WTC11 (cell line): ENCODE results near the gene GABRQ. TPM values are rescaled to one million over a fixed set of nuclear protein-coding genes. Genes with fewer than 3 reads are reported as not detected.

ENCODE experiments used
- ATAC-seq: fragments of 200-7000 bp; cut with Tn5 transposase; 2 replicates; pipeline ENCODE4 v1.10.0; 2021; ENCODE audit warnings: mild to moderate bottlenecking, moderate library complexity
- Bru-seq: library from RNA; stranded (reverse); fragments of 400-500 nt; gene quantifications from one replicate; lab custom pipeline; 2021; lab: Mats Ljungman, UMichigan
- CTCF ChIA-PET: fragments of 300-600 bp; sonication (Branson Sonifier 250); formaldehyde crosslinking; loops from one replicate; lab custom pipeline; 2021; ENCODE audit warnings: antibody characterized with exemption; lab: Charles Lee
- POLR2A ChIA-PET: fragments of 350-600 bp; sonication (Branson Sonifier 250); formaldehyde crosslinking; loops from one replicate; lab custom pipeline; 2021; ENCODE audit warnings: antibody characterized with exemption; lab: Charles Lee
- DNase-seq: peaks from one replicate; pipeline ENCODE4 v3.0.0; 2021; ENCODE audit warnings: low spot score
- H3K27ac Mint-ChIP-seq: 2 replicates; pipeline ENCODE4 v1.8.0; 2021; ENCODE audit warnings: mixed read lengths
- H3K27me3 Mint-ChIP-seq: 2 replicates; pipeline ENCODE4 v1.8.0; 2021; ENCODE audit warnings: low read depth, mild to moderate bottlenecking, moderate library complexity, mixed read lengths
- H3K36me3 Mint-ChIP-seq: 2 replicates; pipeline ENCODE4 v1.8.0; 2021; ENCODE audit warnings: mixed read lengths
- H3K4me1 Mint-ChIP-seq: 2 replicates; pipeline ENCODE4 v1.8.0; 2022; ENCODE audit warnings: mixed read lengths
- H3K4me3 Mint-ChIP-seq: 2 replicates; pipeline ENCODE4 v1.8.0; 2021; ENCODE audit warnings: mild to moderate bottlenecking, moderate library complexity, mixed read lengths
- H3K9me3 Mint-ChIP-seq: 2 replicates; pipeline ENCODE4 v1.8.0; 2021; ENCODE audit warnings: mixed read lengths
- IRF2 ChIP-seq: sonication (generic); formaldehyde crosslinking; IDR thresholded peaks from 2 replicates; pipeline ENCODE4 v1.8.0; 2022; ENCODE audit warnings: low read depth, missing genetic modification reagents, borderline replicate concordance
- MXD4 ChIP-seq: fragments of 250-450 bp; sonication (Bioruptor Pico); IDR thresholded peaks from 2 replicates; pipeline ENCODE4 v1.8.0; 2021; ENCODE audit warnings: mild to moderate bottlenecking, moderate library complexity, borderline replicate concordance
- NFE2L1 ChIP-seq: sonication (generic); formaldehyde crosslinking; IDR thresholded peaks from 2 replicates; pipeline ENCODE4 v1.8.1; 2023; ENCODE audit warnings: missing genetic modification reagents
- PRRX2 ChIP-seq: fragments of 250-450 bp; sonication (Bioruptor Pico); IDR thresholded peaks from 2 replicates; pipeline ENCODE4 v1.8.0; 2021; ENCODE audit warnings: mild to moderate bottlenecking
- RELA ChIP-seq: sonication (generic); formaldehyde crosslinking; IDR thresholded peaks from 2 replicates; pipeline ENCODE4 v1.8.1; 2022; ENCODE audit warnings: missing genetic modification reagents, mild to moderate bottlenecking, borderline replicate concordance
- SMAD4 ChIP-seq: sonication (generic); formaldehyde crosslinking; IDR thresholded peaks from 2 replicates; pipeline ENCODE4 v1.8.0; 2022; ENCODE audit warnings: mild to moderate bottlenecking, missing genetic modification reagents
- SP1 ChIP-seq: sonication (generic); formaldehyde crosslinking; conservative IDR thresholded peaks from 2 replicates; pipeline ENCODE4 v1.8.1; 2022; ENCODE audit warnings: missing genetic modification reagents
- ZBTB21 ChIP-seq: sonication (generic); formaldehyde crosslinking; IDR thresholded peaks from 2 replicates; pipeline ENCODE4 v1.8.1; 2023; ENCODE audit warnings: mild to moderate bottlenecking, missing genetic modification reagents, borderline replicate concordance
- ZNF263 ChIP-seq: sonication (generic); formaldehyde crosslinking; IDR thresholded peaks from 2 replicates; pipeline ENCODE4 v1.8.1; 2022; ENCODE audit warnings: low read depth, mild to moderate bottlenecking, moderate library complexity, missing genetic modification reagents
- ZNF416 ChIP-seq: fragments of 250-450 bp; sonication (Bioruptor Pico); IDR thresholded peaks from 2 replicates; pipeline ENCODE4 v1.9.0; 2021; ENCODE audit warnings: mild to moderate bottlenecking, inconsistent platforms
- ZNF423 ChIP-seq: fragments of 250-450 bp; sonication (Bioruptor Pico); IDR thresholded peaks from 2 replicates; pipeline ENCODE4 v2.1.2; 2022; ENCODE audit warnings: mild to moderate bottlenecking, moderate library complexity
- long read RNA-seq, 3 experiments: library from RNA in 1 of 3; library from capped mRNA in 1 of 3; library from polyadenylated mRNA in 1 of 3; unstranded in 2 of 3; stranded (forward) in 1 of 3; transcript quantifications; one replicate each; pipeline ENCODE4 v2.0.0, GENCODE V29; 2021
- total RNA-seq: library from RNA; stranded (reverse); gene quantifications from 3 replicates; pipeline ENCODE4 v1.2.3, GENCODE V29; 2021
- TF ChIP-seq, protein P1 (sequence below): fragments of 250-450 bp; sonication (Bioruptor Pico); conservative IDR thresholded peaks from 2 replicates; pipeline ENCODE4 v1.9.0; 2021; ENCODE audit warnings: mild to moderate bottlenecking
- TF ChIP-seq, protein P2 (sequence below): sonication (generic); formaldehyde crosslinking; IDR thresholded peaks from 2 replicates; pipeline ENCODE4 v1.8.0; 2022; ENCODE audit warnings: mild to moderate bottlenecking, missing genetic modification reagents
- TF ChIP-seq, protein P3 (sequence below): sonication (generic); formaldehyde crosslinking; IDR thresholded peaks from 2 replicates; pipeline ENCODE4 v1.8.1; 2022; ENCODE audit warnings: low read depth, missing genetic modification reagents, borderline replicate concordance
- TF ChIP-seq, protein P4 (sequence below): sonication (generic); formaldehyde crosslinking; IDR thresholded peaks from 2 replicates; pipeline ENCODE4 v1.8.0; 2023; ENCODE audit warnings: missing genetic modification reagents, mild to moderate bottlenecking, borderline replicate concordance
- TF ChIP-seq, protein P5 (sequence below): fragments of 250-450 bp; sonication (Bioruptor Pico); IDR thresholded peaks from 2 replicates; pipeline ENCODE4 v2.1.2; 2022; ENCODE audit warnings: mild to moderate bottlenecking, moderate library complexity
- TF ChIP-seq, protein P6 (sequence below): fragments of 200-600 bp; IDR thresholded peaks from 2 replicates; pipeline ENCODE4 v1.8.0; 2022; ENCODE audit warnings: antibody characterized with exemption
- TF ChIP-seq, protein P7 (sequence below): sonication (generic); formaldehyde crosslinking; IDR thresholded peaks from 2 replicates; pipeline ENCODE4 v1.8.1; 2023; ENCODE audit warnings: mild to moderate bottlenecking, missing genetic modification reagents, moderate library complexity

GABRQ gene
- total RNA-seq (8.6 to 9.1 TPM (median 8.8 TPM) in 3 replicates), Bru-seq, nascent RNA (percentile 72 among the genes with signal in this experiment)
- long read RNA-seq, experiment 1, full-length matches to known transcripts: 8 of 42 reads
- long read RNA-seq, experiment 1, partial matches to known transcripts: 27 of 42 reads
- long read RNA-seq, experiment 1, other reads (novel, unspliced or antisense): 7 of 42 reads
- long read RNA-seq, experiment 2, partial matches to known transcripts: 2 of 13 reads
- long read RNA-seq, experiment 2, other reads (novel, unspliced or antisense): 11 of 13 reads
- long read RNA-seq, experiment 3: 0 reads

DNA sequence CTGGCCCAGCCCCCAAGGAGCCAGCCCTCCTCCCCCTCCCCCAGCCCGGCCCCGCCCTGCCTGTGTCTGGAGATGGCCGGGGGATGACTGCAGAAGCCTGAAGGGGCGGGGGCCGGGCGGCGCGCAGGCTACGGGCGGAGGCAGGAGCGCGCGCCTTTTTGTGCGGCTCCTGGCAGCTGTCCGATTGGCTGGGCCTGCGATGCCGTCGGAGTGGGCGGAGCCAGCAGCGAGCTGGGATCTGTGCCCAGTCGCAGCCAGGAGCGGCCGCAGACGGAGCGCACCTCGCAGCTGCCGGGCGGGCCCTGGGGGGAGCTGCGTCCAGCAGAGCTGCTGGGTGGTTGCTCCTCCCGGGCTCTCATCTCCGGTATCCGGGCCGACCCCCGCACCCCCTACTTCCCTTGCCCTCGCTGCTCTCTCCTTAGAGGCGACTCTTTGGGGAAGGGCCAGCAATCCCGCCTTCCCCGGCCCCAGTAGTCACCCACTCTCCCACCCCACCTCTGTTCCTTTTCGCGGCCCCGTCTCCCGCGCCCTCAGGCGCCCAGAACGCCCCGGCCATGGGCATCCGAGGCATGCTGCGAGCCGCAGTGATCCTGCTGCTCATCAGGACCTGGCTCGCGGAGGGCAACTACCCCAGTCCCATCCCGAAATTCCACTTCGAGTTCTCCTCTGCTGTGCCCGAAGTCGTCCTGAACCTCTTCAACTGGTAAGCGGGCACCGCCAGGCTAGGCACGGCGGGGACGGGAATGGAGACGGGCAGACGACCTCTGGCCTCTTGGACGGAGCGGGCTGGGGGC, at the start of gene GABRQ:
GABRQ (plus strand) TSS at position 247 of the 794 bp plus-strand sequence; CDS start at position 555, 308 bp downstream.
- peak; percentile 84 for ATAC-seq
- H3K9me3 Mint-ChIP-seq: no peaks in the 10 kb centered on the region
- CTCF ChIA-PET: interaction anchor here (0.7 to 4.0 kb wide), 3 partner anchors 35 to 923 kb away, joined by 3 to 22 read pairs (median 3); no protein-coding TSS in a partner anchor
- TF ChIP-seq, protein P1, sequence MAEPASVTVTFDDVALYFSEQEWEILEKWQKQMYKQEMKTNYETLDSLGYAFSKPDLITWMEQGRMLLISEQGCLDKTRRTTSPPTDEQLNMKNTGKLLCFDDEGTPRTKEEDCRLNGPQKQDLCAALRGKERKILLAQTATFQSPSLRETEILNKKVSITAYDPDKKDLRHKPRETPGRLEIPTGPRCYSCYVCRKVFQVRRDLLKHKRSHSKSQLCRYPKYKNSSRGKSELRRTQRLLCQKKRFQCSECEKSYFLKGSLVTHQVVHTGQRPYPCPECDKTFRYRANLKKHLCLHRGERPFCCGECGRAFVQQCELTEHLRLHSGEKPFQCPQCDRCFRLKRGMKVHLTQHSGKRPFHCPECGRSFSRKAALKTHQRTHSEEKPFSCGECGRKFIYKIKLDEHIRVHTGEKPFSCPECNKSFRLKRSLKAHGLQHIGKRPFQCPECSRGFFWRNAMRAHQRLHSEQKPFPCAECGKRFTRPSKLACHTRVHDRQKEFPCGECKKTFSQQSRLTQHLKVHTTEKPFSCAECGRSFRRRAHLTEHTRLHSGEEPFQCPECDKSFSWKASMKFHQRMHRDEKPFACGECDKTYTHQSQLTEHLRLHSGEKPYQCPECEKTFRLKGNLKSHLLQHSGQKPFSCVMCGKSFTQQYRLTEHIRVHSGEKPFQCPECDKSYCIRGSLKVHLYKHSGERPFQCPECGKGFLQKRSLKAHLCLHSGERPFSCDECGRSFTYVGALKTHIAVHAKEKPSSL (CRISPR knock-in tag): no peak
- TF ChIP-seq, protein P2, sequence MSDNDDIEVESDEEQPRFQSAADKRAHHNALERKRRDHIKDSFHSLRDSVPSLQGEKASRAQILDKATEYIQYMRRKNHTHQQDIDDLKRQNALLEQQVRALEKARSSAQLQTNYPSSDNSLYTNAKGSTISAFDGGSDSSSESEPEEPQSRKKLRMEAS (CRISPR knock-in tag): peak; percentile 27; the same call in 1 of the 2 replicates
- peak; percentile 58; the same call in 1 of the 2 replicates for TF ChIP-seq SP1 (CRISPR knock-in tag)
- TF ChIP-seq, all 79 proteins: peak for 2
- H3K27ac Mint-ChIP-seq: no peak within 1 kb of the TSS
- peak within 1 kb of the TSS; percentile 84 for H3K4me3 Mint-ChIP-seq
- peak; percentile 90 for DNase-seq
- H3K4me1 Mint-ChIP-seq: peaks cover 50% of the 10 kb centered on the region
- H3K27me3 Mint-ChIP-seq: peaks cover 21% of the 10 kb centered on the region
- POLR2A ChIA-PET: no interaction called here
- H3K36me3 Mint-ChIP-seq: no peaks in the 10 kb centered on the region

DNA sequence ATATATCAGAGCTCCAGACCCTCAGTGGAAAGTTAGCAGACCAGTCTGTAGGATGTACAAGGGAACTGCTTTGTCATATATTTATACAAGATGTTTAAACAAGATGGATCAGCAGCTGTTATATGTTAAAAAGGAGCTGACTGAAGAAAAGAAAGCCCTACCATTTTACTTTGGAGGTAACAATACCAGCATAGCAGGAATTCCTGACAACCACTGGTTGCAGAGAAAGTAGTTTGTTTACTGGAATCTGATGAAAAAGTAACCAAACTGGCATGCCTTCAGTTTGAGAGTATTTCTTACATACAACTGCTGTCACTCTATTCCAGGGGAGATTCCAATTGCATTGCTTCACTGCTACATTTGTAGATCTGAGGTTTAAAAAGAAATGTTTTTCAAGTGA, 49.5 kb upstream of the GABRQ start:
- peaks cover 12% of the 10 kb centered on the region for H3K9me3 Mint-ChIP-seq
- no peak for DNase-seq
- H3K4me3 Mint-ChIP-seq: no peak overlapping the region
- H3K27ac Mint-ChIP-seq: no peak overlapping the region
- peaks cover 3% of the 10 kb centered on the region; the same call in 1 of the 2 replicates for H3K36me3 Mint-ChIP-seq
- POLR2A ChIA-PET: no interaction called here
- CTCF ChIA-PET: no interaction called here
- no peaks in the 10 kb centered on the region; the same call in 1 of the 2 replicates for H3K27me3 Mint-ChIP-seq
- H3K4me1 Mint-ChIP-seq: no peaks in the 10 kb centered on the region
- no peak for ATAC-seq
- TF ChIP-seq, protein P3, sequence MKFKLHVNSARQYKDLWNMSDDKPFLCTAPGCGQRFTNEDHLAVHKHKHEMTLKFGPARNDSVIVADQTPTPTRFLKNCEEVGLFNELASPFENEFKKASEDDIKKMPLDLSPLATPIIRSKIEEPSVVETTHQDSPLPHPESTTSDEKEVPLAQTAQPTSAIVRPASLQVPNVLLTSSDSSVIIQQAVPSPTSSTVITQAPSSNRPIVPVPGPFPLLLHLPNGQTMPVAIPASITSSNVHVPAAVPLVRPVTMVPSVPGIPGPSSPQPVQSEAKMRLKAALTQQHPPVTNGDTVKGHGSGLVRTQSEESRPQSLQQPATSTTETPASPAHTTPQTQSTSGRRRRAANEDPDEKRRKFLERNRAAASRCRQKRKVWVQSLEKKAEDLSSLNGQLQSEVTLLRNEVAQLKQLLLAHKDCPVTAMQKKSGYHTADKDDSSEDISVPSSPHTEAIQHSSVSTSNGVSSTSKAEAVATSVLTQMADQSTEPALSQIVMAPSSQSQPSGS (CRISPR knock-in tag): no peak
- TF ChIP-seq IRF2: no peak
- TF ChIP-seq NFE2L1 (CRISPR knock-in tag): no peak
- TF ChIP-seq, protein P4, sequence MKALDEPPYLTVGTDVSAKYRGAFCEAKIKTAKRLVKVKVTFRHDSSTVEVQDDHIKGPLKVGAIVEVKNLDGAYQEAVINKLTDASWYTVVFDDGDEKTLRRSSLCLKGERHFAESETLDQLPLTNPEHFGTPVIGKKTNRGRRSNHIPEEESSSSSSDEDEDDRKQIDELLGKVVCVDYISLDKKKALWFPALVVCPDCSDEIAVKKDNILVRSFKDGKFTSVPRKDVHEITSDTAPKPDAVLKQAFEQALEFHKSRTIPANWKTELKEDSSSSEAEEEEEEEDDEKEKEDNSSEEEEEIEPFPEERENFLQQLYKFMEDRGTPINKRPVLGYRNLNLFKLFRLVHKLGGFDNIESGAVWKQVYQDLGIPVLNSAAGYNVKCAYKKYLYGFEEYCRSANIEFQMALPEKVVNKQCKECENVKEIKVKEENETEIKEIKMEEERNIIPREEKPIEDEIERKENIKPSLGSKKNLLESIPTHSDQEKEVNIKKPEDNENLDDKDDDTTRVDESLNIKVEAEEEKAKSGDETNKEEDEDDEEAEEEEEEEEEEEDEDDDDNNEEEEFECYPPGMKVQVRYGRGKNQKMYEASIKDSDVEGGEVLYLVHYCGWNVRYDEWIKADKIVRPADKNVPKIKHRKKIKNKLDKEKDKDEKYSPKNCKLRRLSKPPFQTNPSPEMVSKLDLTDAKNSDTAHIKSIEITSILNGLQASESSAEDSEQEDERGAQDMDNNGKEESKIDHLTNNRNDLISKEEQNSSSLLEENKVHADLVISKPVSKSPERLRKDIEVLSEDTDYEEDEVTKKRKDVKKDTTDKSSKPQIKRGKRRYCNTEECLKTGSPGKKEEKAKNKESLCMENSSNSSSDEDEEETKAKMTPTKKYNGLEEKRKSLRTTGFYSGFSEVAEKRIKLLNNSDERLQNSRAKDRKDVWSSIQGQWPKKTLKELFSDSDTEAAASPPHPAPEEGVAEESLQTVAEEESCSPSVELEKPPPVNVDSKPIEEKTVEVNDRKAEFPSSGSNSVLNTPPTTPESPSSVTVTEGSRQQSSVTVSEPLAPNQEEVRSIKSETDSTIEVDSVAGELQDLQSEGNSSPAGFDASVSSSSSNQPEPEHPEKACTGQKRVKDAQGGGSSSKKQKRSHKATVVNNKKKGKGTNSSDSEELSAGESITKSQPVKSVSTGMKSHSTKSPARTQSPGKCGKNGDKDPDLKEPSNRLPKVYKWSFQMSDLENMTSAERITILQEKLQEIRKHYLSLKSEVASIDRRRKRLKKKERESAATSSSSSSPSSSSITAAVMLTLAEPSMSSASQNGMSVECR: no peak
- no peak for TF ChIP-seq PRRX2 (CRISPR knock-in tag)
- TF ChIP-seq, protein P5, sequence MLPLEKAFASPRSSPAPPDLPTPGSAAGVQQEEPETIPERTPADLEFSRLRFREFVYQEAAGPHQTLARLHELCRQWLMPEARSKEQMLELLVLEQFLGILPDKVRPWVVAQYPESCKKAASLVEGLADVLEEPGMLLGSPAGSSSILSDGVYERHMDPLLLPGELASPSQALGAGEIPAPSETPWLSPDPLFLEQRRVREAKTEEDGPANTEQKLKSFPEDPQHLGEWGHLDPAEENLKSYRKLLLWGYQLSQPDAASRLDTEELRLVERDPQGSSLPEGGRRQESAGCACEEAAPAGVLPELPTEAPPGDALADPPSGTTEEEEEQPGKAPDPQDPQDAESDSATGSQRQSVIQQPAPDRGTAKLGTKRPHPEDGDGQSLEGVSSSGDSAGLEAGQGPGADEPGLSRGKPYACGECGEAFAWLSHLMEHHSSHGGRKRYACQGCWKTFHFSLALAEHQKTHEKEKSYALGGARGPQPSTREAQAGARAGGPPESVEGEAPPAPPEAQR: no peak
- TF ChIP-seq, protein P6, sequence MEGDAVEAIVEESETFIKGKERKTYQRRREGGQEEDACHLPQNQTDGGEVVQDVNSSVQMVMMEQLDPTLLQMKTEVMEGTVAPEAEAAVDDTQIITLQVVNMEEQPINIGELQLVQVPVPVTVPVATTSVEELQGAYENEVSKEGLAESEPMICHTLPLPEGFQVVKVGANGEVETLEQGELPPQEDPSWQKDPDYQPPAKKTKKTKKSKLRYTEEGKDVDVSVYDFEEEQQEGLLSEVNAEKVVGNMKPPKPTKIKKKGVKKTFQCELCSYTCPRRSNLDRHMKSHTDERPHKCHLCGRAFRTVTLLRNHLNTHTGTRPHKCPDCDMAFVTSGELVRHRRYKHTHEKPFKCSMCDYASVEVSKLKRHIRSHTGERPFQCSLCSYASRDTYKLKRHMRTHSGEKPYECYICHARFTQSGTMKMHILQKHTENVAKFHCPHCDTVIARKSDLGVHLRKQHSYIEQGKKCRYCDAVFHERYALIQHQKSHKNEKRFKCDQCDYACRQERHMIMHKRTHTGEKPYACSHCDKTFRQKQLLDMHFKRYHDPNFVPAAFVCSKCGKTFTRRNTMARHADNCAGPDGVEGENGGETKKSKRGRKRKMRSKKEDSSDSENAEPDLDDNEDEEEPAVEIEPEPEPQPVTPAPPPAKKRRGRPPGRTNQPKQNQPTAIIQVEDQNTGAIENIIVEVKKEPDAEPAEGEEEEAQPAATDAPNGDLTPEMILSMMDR: no peak
- TF ChIP-seq ZNF263: no peak
- TF ChIP-seq ZBTB21: no peak
- TF ChIP-seq, protein P7, sequence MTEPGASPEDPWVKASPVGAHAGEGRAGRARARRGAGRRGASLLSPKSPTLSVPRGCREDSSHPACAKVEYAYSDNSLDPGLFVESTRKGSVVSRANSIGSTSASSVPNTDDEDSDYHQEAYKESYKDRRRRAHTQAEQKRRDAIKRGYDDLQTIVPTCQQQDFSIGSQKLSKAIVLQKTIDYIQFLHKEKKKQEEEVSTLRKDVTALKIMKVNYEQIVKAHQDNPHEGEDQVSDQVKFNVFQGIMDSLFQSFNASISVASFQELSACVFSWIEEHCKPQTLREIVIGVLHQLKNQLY (CRISPR knock-in tag): no peak
- no peak for TF ChIP-seq RELA (CRISPR knock-in tag)
- TF ChIP-seq ZNF416 (CRISPR knock-in tag): no peak
- no peak for TF ChIP-seq MXD4 (CRISPR knock-in tag)
- no peak for TF ChIP-seq SMAD4
- no peak for TF ChIP-seq ZNF423 (CRISPR knock-in tag)
